A673 (cell line): Measurements from ENCODE around the gene ADAMTS13. TPM values are rescaled to one million over a fixed set of nuclear protein-coding genes. Genes with fewer than 3 reads are reported as not detected.

Experiments
- BruUV-seq: library from RNA; stranded (reverse); fragments of 400-500 nt; replicated peaks from 2 replicates; lab custom pipeline; 2021; lab: Mats Ljungman, UMichigan
- CTCF ChIA-PET: fragments of 300-600 bp; sonication (Branson Sonifier 250); formaldehyde crosslinking; loops from one replicate; lab custom pipeline; 2022; ENCODE audit warnings: antibody characterized with exemption; lab: Charles Lee
- POLR2A ChIA-PET: fragments of 300-600 bp; sonication (Branson Sonifier 250); formaldehyde crosslinking; loops from one replicate; lab custom pipeline; 2022; ENCODE audit warnings: antibody characterized with exemption; ENCODE audit not compliant: low non-redundant PET; lab: Charles Lee
- DNase-seq: peaks from one replicate; pipeline ENCODE4 v3.0.0-alpha.2; 2015; ENCODE audit warnings: low spot score
- H3K27ac ChIP-seq: fragments of 200-600 bp; sonication (generic); 2 replicates; pipeline ENCODE4 v1.5.1; 2016; ENCODE audit warnings: mixed run types, low read depth, mild to moderate bottlenecking, mixed read lengths, antibody characterized with exemption, low read length; ENCODE audit not compliant: poor library complexity, severe bottlenecking
- H3K27me3 ChIP-seq: fragments of 200-600 bp; sonication (generic); replicated peaks from 2 replicates; pipeline ENCODE4 v1.6.1; 2017; ENCODE audit warnings: mixed run types, low read depth, mild to moderate bottlenecking, mixed read lengths, antibody characterized with exemption, low read length; ENCODE audit not compliant: insufficient read depth, poor library complexity
- H3K36me3 ChIP-seq: fragments of 200-600 bp; sonication (generic); 2 replicates; pipeline ENCODE4 v1.6.1; 2016; ENCODE audit warnings: mixed run types, mild to moderate bottlenecking, mixed read lengths, antibody characterized with exemption, low read length; ENCODE audit not compliant: insufficient read depth, poor library complexity, severe bottlenecking
- H3K4me1 ChIP-seq: fragments of 200-600 bp; sonication (generic); 2 replicates; pipeline ENCODE4 v1.6.1; 2017; ENCODE audit warnings: mixed run types, mild to moderate bottlenecking, mixed read lengths, antibody characterized with exemption, low read length; ENCODE audit not compliant: insufficient read depth, poor library complexity, severe bottlenecking
- H3K4me3 ChIP-seq: fragments of 200-600 bp; sonication (generic); 2 replicates; pipeline ENCODE4 v1.5.1; 2016; ENCODE audit warnings: low read depth, mixed run types, mild to moderate bottlenecking, mixed read lengths, low read length; ENCODE audit not compliant: poor library complexity, severe bottlenecking
- H3K9me3 ChIP-seq: fragments of 200-600 bp; sonication (generic); 2 replicates; pipeline ENCODE4 v1.6.1; 2016; ENCODE audit warnings: mixed run types, low read depth, mild to moderate bottlenecking, mixed read lengths, antibody characterized with exemption, low read length; ENCODE audit not compliant: poor library complexity, severe bottlenecking
- CTCF ChIP-seq: fragments of 300-800, 200-600 bp; sonication (generic); conservative IDR thresholded peaks from 2 replicates; pipeline ENCODE4 v1.5.1; 2017; ENCODE audit warnings: low read depth, mild to moderate bottlenecking, antibody characterized with exemption, low read length, moderate library complexity, mixed read lengths
- EZH2 ChIP-seq: fragments of 200-600 bp; sonication (generic); IDR thresholded peaks from 2 replicates; pipeline ENCODE4 v1.6.1; 2017; ENCODE audit warnings: borderline replicate concordance, low read depth, mild to moderate bottlenecking, mixed read lengths, antibody characterized with exemption, low read length; ENCODE audit not compliant: poor library complexity, severe bottlenecking
- intact Hi-C: fragments of 100-400 bp; cut with micrococcal nuclease; formaldehyde crosslinking; loops from one replicate; pipeline ENCODE4 v1.10.0; 2022; ENCODE audit not compliant: unreplicated experiment
- total RNA-seq: library from RNA; stranded (reverse); gene quantifications from 2 replicates; pipeline ENCODE4 v1.2.3, GENCODE V29; 2021

ADAMTS13 gene
- total RNA-seq, 1 experiment from 2014 or later = 1.3 TPM

DNA sequence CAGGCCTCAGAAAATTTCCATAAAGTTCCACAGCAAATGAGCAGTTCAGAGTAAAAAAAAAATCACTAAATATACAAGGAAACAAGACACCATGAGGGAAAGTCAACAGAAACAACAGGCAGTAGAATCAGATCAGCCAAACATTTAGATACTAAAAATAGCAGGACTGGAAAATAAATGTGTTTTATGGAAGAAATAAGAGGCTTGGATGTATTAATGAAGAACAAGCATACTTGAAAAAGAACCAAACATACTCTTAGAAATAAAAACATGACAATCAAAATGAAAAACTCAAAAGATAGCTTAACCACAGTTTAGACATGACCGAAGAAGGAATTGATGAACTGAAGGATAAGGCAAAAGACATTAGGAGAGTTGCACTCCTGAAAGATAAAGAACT, 79.9 kb downstream of the ADAMTS13 start:
- peaks cover 5% of the 10 kb centered on the region for H3K27me3 ChIP-seq
- peaks cover 14% of the 10 kb centered on the region for H3K9me3 ChIP-seq
- H3K27ac ChIP-seq = no peak overlapping the region
- no peak overlapping the region for H3K4me3 ChIP-seq
- no peaks in the 10 kb centered on the region for H3K4me1 ChIP-seq
- no TSS peak for BruUV-seq
- POLR2A ChIA-PET = no interaction called here
- DNase-seq = no peak
- CTCF ChIA-PET = no interaction called here
- TF ChIP-seq EZH2 (no peak), CTCF (no peak)
- no peaks in the 10 kb centered on the region for H3K36me3 ChIP-seq
- intact Hi-C loops = no loop called here

GRCh38 chr9:133505186-133505830, 83.1 kb downstream of the ADAMTS13 start:
- BruUV-seq = no TSS peak
- no peak overlapping the region for H3K27ac ChIP-seq
- peaks cover 14% of the 10 kb centered on the region for H3K9me3 ChIP-seq
- no peak for TF ChIP-seq EZH2
- no peak for TF ChIP-seq CTCF
- no peak overlapping the region for H3K4me3 ChIP-seq
- peaks cover 11% of the 10 kb centered on the region for H3K4me1 ChIP-seq
- DNase-seq = no peak
- intact Hi-C loops = no loop called here
- peaks cover 5% of the 10 kb centered on the region for H3K27me3 ChIP-seq
- no peaks in the 10 kb centered on the region for H3K36me3 ChIP-seq
- ChIA-PET CTCF (no interaction called here), POLR2A (no interaction called here)

DNA sequence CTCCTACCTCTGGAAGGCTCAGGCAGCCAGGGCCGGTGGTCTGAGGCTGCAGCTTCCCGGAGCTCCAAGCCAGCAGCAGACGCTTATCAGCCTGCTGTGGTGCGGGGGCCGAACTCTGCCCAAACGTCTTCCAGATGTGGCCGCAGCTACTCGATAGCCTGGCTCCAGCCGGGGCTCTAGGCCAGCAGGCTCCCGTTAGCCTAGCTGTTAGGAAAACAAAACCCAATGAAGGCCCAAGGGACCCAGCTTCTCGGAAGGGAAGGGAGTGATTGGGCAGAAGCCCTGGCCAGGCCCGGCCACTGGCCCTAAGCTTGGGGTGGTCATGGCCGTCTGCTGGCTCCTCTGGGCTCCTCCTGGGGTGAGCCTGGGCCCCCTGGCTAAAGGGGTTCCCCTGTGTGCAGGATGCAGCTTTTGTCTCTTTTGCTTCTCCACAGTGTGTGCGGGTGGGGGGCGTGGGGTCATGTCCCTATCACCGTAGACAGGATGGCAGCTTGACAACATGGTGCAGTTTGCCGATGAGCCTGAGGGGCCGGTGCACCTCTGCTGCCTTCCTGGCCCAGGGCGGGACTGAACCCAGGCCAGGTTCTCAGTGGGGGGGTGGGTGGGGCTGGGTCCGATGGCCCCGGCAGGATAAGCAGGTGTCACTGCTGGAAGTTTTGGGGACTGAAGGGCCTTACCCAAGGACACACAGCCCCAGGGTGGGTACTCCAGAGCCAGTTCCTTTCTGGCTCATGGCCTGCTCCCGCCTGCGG, 83.9 kb downstream of the ADAMTS13 start:
- ChIA-PET POLR2A (no interaction called here), CTCF (no interaction called here)
- Histone ChIP-seq H3K27ac (no peak overlapping the region), H3K27me3 (peaks cover 5% of the 10 kb centered on the region), H3K9me3 (peaks cover 14% of the 10 kb centered on the region), H3K4me3 (no peak overlapping the region), H3K4me1 (peaks cover 11% of the 10 kb centered on the region), H3K36me3 (no peaks in the 10 kb centered on the region)
- no TSS peak for BruUV-seq
- TF ChIP-seq EZH2 (no peak), CTCF (no peak)
- DNase-seq = no peak
- intact Hi-C loops = no loop called here
